Stimulated activated CD8-positive, alpha-beta memory T cell treated with anti-CD3 and anti-CD28 coated beads, Interleukin-7, amount 100 ng/mL, for 48 hours (primary cell): ENCODE results near the gene LRRN3.

Experiments used
- DNase-seq, 2 donors: peaks; one replicate each; pipeline ENCODE4 v3.0.0-alpha.2; 2020; ENCODE audit warnings: low read depth in 1 of 2; ENCODE audit errors: extremely low read depth in 1 of 2

Gene LRRN3

DNA sequence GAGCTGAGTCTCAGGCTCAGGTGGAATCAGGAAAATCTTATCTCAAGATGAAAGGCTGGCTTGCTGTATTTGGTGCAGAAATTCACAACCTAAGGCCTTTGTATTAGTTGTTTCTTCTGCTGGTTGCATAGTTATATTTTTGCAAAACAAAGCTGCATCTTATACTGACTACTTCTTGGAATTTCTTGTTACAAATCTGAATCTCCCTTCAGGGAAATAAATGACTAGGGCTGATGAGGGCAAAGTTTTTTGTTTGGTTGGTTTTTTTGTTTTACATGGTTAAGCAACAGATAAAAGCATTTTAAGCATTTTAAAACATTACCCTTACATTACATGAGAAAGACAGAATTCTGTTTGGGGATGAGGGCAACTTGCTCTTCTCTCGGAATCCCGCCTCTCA lies 13.9 kb upstream of the LRRN3 start:
- no peak for DNase-seq

DNA sequence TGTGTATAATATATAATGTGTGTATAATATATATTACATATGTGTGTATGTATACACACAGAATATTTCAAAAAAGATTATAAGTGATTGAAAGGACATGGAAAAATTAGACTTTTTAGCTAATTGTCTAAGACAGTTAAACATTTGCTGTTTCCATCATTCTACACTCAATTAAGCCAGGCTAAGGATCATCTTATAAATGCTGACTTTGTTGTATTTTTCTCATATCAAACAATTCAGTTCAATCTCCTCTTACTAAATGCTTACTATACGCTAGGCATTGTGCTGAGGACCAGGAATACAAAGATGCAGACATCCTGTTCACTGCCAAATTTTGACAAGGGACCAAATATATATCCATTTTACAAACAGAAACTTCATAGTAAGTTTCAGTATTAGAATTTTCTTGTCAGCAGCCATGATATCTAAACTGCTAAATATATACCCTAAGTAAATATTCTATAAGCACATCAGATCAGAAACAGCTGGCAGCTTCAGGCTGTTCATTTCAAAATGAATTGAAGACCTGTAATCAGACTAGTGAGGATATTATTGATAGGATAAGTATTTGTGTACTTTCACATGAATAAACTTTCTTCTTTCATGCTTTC lies 10.3 kb upstream of the LRRN3 start:
- DNase-seq: no peak

DNA sequence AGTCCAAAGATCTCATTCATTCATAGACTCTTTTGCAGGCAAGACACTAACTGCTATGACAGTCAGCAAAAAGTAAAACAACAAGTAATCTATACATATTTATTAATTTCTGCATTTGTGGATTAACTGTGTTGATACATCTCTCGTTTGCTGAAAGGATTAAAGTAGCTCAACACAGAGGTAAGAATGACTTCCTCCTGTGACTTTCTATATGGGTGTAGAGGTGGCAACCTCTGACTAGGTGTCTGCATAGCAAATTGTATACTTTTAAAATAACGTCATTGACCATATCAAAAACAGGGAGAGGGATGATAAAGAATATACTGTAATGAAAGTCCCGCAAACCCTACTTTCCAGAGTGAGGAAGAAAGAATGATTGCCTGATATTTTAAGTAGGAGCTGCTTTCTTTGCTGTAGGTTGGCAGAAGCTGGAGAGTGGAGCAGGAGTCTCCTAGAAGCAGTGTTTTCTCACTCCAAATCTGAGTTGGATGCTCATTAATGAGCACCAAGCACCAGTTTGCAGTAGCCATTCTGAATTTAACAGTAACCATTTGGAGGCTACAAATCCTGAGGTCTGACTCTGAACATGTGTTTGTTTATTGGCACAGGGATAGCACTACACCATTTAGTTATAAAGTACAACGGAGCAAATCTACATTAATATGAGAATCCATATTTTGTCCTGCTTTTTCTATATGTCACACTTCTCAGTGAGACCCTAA lies 9.2 kb upstream of the LRRN3 start:
- no peak for DNase-seq

- no peak for DNase-seq
Measured at GRCh38 chr7:111082351-111082750, 8.6 kb upstream of the LRRN3 start.

- peak in 1 of 2 donors; percentile 37 for DNase-seq
Measured at GRCh38 chr7:111083413-111083812, 7.5 kb upstream of the LRRN3 start.

GRCh38 chr7:111085356-111085755 lies 5.6 kb upstream of the LRRN3 start:
- DNase-seq: no peak

DNA sequence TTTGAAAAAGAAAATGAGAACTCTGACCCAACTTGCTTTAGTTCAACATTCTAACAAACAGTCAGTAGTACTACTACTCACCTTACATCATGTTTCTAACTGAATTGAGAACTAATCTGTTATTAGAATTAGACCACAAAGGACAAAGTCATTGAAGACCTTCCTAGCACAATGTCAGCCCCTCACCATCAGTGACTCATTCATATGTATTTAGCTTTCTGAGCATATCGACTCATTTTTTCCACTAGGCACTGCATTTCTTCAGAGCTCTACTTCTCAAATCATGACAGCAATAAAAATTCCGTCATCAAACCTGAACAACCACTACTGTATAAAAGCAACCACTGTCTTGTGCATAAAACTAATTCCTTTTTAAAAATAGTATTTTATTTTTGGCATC lies 4.4 kb upstream of the LRRN3 start:
- no peak for DNase-seq

- no peak for DNase-seq
Measured at GRCh38 chr7:111088328-111088727, 2.6 kb upstream of the LRRN3 start.

GRCh38 chr7:111089822-111090426 lies 1.0 kb upstream of the LRRN3 start:
- DNase-seq: no peak

DNA sequence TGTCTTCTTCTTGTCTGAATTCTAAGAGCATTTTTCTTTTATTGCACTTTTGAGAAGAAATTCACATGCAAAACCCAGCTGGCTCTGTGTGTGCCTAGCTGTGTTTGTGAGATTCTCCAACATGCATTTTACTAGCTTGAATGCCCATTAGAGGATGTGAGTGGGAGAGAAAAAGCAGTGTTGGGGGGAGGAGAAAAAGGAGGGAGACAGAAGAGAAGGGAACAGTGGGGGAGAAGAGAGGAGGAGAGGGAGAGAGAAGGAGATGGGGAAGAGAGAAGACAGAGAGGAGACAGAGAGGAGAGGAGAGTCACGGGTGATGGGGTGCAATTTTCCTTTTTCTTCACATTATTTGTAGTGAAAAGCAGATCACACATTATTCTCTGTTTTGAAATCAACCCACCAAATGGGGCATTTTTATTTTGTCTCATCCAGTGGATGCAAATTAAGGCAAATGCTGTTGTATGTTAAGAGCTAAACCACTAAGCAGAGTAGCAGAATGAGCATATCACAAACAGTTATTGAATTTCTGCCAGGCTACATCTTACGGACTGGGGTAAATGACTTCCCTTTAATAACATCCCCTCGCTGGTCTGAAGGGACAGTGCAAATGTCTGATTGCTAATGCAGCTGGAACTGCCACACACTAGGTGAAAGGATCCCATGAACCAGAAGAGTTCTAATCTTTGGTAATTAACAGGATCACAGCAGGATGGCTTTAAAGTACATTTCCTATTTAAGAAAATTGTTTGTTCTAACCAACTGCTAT lies 849 bp downstream of the LRRN3 start:
- no peak for DNase-seq

GRCh38 chr7:111092406-111093236 lies 1.7 kb downstream of the LRRN3 start:
- no peak for DNase-seq

- no peak for DNase-seq
Measured at GRCh38 chr7:111093496-111093895, 2.6 kb downstream of the LRRN3 start.

GRCh38 chr7:111094419-111094818 lies 3.5 kb downstream of the LRRN3 start:
- DNase-seq: no peak

DNA sequence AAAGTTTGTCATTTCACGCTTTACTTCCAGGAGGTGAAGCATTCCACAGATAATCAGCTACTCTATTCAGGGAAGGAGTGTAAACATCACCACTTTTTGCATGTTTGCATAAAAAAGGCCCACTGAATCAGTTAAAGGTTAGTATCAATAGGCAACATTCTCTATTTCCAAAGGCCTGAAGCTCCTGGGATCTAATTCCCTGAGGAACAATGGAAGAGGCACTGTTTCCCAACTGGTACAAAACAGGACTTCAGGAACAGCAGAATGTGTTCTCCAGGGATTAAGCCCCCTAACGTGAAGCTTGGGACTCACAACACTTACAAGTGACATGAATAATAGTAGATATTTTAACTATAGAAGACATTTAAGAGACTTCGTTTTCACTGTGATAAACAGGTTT lies 6.1 kb downstream of the LRRN3 start:
- no peak for DNase-seq

GRCh38 chr7:111098011-111098925 lies 7.3 kb downstream of the LRRN3 start:
- DNase-seq: peak in 1 of 2 donors; percentile 37

- no peak for DNase-seq
Measured at GRCh38 chr7:111098926-111099250, 8.0 kb downstream of the LRRN3 start.

DNA sequence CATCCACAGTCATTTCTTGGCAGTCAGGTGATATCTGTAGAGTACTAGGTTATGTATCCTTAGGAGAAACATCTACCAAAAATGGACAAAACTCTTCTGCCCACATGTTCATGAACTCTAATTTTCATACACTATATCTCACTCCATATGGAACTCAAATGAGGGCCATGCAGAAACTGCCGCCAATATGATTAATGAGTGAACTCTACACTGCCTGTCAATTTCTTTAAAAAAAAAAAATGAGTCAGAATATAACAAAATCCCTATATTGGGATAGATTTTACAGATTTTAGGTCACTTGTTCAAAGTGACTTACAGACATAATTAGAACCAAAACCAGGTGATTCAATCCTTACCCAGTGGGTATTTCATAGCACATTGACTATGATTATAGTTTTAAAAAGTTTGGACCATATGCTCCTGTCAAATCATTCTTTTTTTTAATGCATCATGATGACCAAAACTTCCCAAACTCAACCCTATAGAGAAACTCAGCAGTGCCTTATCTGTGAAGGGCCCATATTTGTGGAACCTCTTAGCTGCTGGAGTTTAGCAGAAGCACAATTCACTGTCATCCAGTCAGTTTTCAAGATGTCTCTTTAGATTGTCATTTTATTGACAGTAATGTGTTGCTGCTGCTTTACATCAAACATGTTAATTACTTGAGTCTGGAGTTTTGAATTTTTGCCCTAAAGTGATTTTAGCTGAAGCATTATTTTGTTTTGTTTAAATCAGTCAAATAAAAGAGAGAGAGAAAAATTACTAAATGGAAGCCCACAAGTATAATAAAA lies 11.1 kb downstream of the LRRN3 start:
- no peak for DNase-seq

- no peak for DNase-seq
Measured at GRCh38 chr7:111103136-111103535, 12.2 kb downstream of the LRRN3 start.

DNA sequence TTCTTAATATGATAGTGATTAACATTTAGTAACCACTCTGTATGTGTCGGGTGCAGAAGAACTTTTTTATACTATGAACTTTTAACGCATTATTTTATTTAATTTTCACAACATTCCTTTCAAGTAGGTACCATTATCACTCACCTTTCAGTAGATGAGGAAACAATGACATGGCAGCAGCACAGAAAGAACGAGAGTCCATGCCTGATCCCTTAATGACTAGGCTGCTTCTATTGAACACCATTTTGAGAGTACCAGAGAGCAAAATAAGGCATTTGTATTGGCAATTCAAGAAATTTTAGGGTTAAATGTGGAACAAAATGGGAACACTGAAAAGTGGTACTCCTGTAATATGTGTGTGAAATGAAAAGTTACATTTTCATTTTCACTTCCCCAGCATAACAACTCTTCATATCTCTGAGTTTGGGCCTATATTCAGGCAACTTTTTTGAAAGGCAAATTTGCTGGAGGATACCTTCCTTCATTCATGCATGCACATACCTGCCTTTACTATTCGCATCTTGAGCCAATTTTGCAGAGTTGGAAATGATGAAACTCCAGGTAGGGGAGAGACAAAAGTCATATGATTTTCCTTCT lies 12.8 kb downstream of the LRRN3 start:
- no peak for DNase-seq
